Muscle of leg (tissue), 11 donors: ENCODE data around the gene TOMM40. TPM values are rescaled to one million over a fixed set of nuclear protein-coding genes. Genes with fewer than 3 reads are reported as not detected.
"Not testable (repeated sequence)": the region's sequence is repeated elsewhere in the genome, so short reads cannot be mapped to it uniquely, and the experiment has no call there.

Experiments
- DNase-seq: peaks from one replicate; pipeline ENCODE4 v3.0.0; 2013
- H3K27ac ChIP-seq: one replicate; pipeline ENCODE4 v1.5.1; 2013; ENCODE audit warnings: mild to moderate bottlenecking, low read length, control low read depth
- H3K27me3 ChIP-seq: one replicate; pipeline ENCODE4 v1.6.1; 2013; ENCODE audit warnings: low read length; ENCODE audit not compliant: control insufficient read depth, insufficient read depth
- H3K36me3 ChIP-seq: one replicate; pipeline ENCODE4 v1.6.1; 2013; ENCODE audit warnings: low read length; ENCODE audit not compliant: control insufficient read depth, insufficient read depth
- H3K4me1 ChIP-seq: one replicate; pipeline ENCODE4 v1.6.1; 2013; ENCODE audit warnings: low read length; ENCODE audit not compliant: control insufficient read depth, insufficient read depth
- H3K4me3 ChIP-seq: one replicate; pipeline ENCODE4 v1.5.1; 2013; ENCODE audit warnings: low read length, control low read depth
- H3K9me3 ChIP-seq: replicated peaks from 2 replicates; pipeline ENCODE4 v1.6.1; 2013; ENCODE audit warnings: low read depth, low read length; ENCODE audit not compliant: control insufficient read depth
- WGBS: methylation state at CpG from one replicate; pipeline ENCODE4 v1.1.5; 2013; ENCODE audit warnings: missing lambda C conversion rate; ENCODE audit not compliant: insufficient coverage; 5-methylcytosine and 5-hydroxymethylcytosine counted together
- polyA plus RNA-seq, 8 donors: library from polyadenylated mRNA; unstranded; fragments of 120-200 nt; gene quantifications; one replicate each; pipeline versions ENCODE4 v1.2.1 to v1.2.3, GENCODE V29; 2013; ENCODE audit warnings: inconsistent platforms in 1 of 8, low replicate concordance in 1 of 8; ENCODE audit not compliant: insufficient read length in 8 of 8, insufficient read depth in 1 of 8
- total RNA-seq: library from RNA; stranded (reverse); fragments of 120-200 nt; gene quantifications from one replicate; pipeline ENCODE4 v1.2.4, GENCODE V29; 2013

The TOMM40 gene
- total and polyA plus RNA-seq, 9 donors: 24.3 to 41.8 (median 36.6) TPM

DNA sequence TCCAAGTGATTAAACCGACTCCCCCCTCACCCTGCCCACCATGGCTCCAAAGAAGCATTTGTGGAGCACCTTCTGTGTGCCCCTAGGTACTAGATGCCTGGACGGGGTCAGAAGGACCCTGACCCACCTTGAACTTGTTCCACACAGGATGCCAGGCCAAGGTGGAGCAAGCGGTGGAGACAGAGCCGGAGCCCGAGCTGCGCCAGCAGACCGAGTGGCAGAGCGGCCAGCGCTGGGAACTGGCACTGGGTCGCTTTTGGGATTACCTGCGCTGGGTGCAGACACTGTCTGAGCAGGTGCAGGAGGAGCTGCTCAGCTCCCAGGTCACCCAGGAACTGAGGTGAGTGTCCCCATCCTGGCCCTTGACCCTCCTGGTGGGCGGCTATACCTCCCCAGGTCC lies 16.6 kb downstream of the TOMM40 start:
- H3K27me3 ChIP-seq: peaks cover 22% of the 10 kb centered on the region
- no peak overlapping the region for H3K27ac ChIP-seq
- WGBS: 91% methylated on average over 11 of the region's 12 CpGs
- H3K9me3 ChIP-seq: no peaks in the 10 kb centered on the region
- H3K4me3 ChIP-seq: no peak overlapping the region
- H3K36me3 ChIP-seq: peaks cover 7% of the 10 kb centered on the region
- peaks cover 52% of the 10 kb centered on the region for H3K4me1 ChIP-seq
- no peak for DNase-seq

DNA sequence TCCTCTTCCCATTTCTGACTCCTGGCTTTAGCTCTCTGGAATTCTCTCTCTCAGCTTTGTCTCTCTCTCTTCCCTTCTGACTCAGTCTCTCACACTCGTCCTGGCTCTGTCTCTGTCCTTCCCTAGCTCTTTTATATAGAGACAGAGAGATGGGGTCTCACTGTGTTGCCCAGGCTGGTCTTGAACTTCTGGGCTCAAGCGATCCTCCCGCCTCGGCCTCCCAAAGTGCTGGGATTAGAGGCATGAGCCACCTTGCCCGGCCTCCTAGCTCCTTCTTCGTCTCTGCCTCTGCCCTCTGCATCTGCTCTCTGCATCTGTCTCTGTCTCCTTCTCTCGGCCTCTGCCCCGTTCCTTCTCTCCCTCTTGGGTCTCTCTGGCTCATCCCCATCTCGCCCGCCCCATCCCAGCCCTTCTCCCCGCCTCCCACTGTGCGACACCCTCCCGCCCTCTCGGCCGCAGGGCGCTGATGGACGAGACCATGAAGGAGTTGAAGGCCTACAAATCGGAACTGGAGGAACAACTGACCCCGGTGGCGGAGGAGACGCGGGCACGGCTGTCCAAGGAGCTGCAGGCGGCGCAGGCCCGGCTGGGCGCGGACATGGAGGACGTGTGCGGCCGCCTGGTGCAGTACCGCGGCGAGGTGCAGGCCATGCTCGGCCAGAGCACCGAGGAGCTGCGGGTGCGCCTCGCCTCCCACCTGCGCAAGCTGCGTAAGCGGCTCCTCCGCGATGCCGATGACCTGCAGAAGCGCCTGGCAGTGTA lies 17.2 kb downstream of the TOMM40 start:
- H3K4me1 ChIP-seq: peaks cover 59% of the 10 kb centered on the region
- DNase-seq: no peak
- H3K36me3 ChIP-seq: peaks cover under 1% of the 10 kb centered on the region
- H3K27me3 ChIP-seq: peaks cover 22% of the 10 kb centered on the region
- H3K4me3 ChIP-seq: no peak overlapping the region
- H3K27ac ChIP-seq: no peak overlapping the region
- WGBS: 92% methylated on average over 40 of the region's 46 CpGs
- H3K9me3 ChIP-seq: no peaks in the 10 kb centered on the region

DNA sequence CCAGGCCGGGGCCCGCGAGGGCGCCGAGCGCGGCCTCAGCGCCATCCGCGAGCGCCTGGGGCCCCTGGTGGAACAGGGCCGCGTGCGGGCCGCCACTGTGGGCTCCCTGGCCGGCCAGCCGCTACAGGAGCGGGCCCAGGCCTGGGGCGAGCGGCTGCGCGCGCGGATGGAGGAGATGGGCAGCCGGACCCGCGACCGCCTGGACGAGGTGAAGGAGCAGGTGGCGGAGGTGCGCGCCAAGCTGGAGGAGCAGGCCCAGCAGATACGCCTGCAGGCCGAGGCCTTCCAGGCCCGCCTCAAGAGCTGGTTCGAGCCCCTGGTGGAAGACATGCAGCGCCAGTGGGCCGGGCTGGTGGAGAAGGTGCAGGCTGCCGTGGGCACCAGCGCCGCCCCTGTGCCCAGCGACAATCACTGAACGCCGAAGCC lies 17.8 kb downstream of the TOMM40 start:
- Histone ChIP-seq H3K27me3 (peaks cover 22% of the 10 kb centered on the region), H3K9me3 (no peaks in the 10 kb centered on the region), H3K4me3 (no peak overlapping the region), H3K36me3 (no peaks in the 10 kb centered on the region), H3K27ac (no peak overlapping the region), H3K4me1 (peaks cover 61% of the 10 kb centered on the region)
- WGBS: 95% methylated on average over 44 of the region's 44 CpGs
- no peak for DNase-seq

DNA sequence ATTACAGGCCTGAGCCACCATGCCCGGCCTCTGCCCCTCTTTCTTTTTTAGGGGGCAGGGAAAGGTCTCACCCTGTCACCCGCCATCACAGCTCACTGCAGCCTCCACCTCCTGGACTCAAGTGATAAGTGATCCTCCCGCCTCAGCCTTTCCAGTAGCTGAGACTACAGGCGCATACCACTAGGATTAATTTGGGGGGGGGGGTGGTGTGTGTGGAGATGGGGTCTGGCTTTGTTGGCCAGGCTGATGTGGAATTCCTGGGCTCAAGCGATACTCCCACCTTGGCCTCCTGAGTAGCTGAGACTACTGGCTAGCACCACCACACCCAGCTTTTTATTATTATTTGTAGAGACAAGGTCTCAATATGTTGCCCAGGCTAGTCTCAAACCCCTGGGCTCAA lies 18.7 kb downstream of the TOMM40 start:
- Histone ChIP-seq H3K4me3 (no peak overlapping the region), H3K27me3 (peaks cover 17% of the 10 kb centered on the region), H3K9me3 (no peaks in the 10 kb centered on the region), H3K4me1 (peaks cover 63% of the 10 kb centered on the region), H3K36me3 (no peaks in the 10 kb centered on the region), H3K27ac (no peak overlapping the region)
- no CpG with 5 or more reads among the region's 5 CpGs for WGBS
- DNase-seq: no peak

DNA sequence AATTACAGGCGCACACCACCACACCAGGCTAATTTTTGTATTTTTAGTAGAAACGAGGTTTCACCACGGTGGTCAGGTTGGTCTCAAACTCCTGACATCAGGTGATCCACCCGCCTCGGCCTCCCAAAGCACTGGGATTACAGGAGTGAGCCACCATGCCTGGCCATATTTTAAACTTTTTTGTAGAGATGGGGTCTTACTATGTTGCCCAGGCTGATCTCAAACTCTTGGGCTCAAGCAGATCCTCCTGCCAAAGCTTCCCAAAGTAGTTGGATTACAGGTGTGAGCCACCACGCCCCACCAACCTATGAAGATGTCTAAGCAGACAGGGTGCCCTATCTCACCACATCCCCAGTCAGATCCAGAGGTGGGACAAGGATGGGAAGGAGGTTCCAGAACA lies 20.8 kb downstream of the TOMM40 start:
- not testable (repeated sequence) for H3K9me3 ChIP-seq, H3K27me3 ChIP-seq, DNase-seq, H3K4me3 ChIP-seq, H3K36me3 ChIP-seq
- Histone ChIP-seq H3K4me1 (peaks cover 49% of the 10 kb centered on the region), H3K27ac (peak overlapping the region; percentile 55)
- 90% methylated on average over 3 of the region's 6 CpGs for WGBS

DNA sequence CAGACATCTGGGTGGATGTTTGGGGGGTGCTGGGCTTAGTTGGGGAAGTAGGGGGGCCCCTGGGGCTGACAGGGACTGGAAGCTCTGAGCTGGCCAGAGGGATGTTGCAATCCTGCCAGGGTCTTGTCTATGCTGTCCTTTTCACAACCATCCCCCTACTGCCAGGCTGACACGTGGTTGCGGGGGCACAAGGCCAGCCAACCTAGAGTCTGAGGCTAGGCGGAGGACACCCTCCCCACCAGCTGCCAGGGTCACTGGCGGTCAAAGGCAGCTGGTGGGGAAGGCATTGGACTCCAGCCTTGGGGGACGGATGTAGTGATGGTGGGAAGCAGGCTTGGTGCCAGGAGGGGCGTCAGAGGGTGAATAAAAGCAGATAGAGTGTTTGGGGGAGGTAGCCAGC lies 21.8 kb downstream of the TOMM40 start:
- no peaks in the 10 kb centered on the region for H3K27me3 ChIP-seq
- peak overlapping the region; percentile 52 for H3K27ac ChIP-seq
- WGBS: 37% methylated on average over 3 of the region's 6 CpGs
- H3K36me3 ChIP-seq: no peaks in the 10 kb centered on the region
- H3K4me3 ChIP-seq: no peak overlapping the region
- DNase-seq: peak; percentile 90
- H3K9me3 ChIP-seq: no peaks in the 10 kb centered on the region
- peaks cover 49% of the 10 kb centered on the region for H3K4me1 ChIP-seq

DNA sequence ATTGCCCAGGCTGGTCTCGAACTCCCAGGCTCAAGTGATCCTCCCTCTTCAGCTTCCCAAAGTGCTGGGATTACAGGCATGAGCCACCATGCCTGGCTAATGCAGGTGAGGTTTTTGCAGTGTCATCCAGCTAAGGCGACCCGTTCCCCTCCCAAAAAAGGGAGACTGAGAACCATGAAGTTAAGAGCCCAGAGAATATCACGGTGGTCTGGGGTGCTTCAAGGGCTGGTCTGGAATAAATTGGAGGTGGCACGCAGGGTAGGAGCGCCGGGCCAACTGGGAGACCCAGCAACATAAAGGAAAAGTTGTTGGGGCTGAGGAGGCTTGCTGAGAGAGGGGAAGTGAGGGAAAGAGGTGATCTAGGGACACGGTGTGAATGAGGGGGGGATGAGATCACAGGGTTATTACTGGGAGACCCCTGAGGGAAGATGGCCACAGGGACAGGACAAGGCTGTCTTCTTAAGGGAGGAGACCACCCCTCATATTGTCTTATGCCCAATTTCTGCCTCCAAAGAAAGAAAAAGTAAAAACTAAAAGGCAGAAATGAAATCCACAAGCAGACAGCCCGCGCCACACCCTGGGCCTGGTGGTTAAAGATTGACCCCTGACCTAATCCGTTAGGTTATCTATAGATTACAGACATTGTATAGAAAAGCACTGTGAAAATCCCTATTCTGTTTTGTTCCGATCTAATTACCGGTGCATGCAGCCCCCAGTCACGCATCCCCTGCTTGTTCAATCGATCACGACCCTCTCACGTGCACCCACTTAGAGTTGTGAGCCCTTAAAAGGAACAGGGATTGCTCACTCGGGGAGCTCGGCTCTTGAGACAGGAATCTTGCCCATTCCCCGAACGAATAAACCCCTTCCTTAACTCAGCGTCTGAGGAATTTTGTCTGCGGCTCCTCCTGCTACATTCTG lies 22.7 kb downstream of the TOMM40 start:
- not testable (repeated sequence) for H3K4me3 ChIP-seq, H3K36me3 ChIP-seq, H3K9me3 ChIP-seq, H3K27me3 ChIP-seq, H3K27ac ChIP-seq, DNase-seq
- WGBS: 62% methylated on average over 9 of the region's 23 CpGs
- H3K4me1 ChIP-seq: peaks cover 49% of the 10 kb centered on the region

DNA sequence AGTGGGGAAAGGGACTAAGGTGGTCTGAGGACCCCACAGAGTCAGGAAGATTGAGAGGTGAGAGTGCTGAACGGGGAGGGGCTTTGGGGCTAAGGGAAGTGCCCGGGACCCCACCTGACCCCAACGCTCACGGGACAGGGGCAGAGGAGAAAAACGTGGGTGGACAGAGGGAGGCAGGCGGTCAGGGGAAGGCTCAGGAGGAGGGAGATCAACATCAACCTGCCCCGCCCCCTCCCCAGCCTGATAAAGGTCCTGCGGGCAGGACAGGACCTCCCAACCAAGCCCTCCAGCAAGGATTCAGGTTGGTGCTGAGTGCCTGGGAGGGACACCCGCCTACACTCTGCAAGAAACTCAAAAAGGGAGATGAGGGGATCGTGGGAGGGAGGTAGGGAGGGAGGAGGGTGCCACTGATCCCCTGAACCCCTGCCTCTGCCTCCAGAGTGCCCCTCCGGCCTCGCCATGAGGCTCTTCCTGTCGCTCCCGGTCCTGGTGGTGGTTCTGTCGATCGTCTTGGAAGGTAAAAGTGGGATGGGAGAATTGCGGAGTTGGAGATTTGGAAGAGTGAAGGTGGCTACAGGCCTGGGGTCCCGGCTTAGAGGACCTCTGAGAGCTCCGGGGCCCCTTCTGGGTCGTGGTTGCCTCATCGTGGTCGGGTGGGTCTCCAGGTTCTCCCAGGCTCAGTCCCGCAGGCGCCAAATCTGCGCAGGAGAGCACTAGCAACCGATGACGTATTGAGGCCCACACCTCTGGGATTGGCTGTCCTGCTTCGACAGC lies 23.6 kb downstream of the TOMM40 start, which contains the start of gene APOC1:
TSS of gene APOC1 (plus strand) at position 176 of the 774 bp plus-strand sequence. CDS start at position 460, 284 bp downstream.
- Histone ChIP-seq H3K4me1 (peaks cover 48% of the 10 kb centered on the region), H3K4me3 (peak within 1 kb of the TSS; percentile 54)
- H3K27me3 ChIP-seq, H3K36me3 ChIP-seq, H3K9me3 ChIP-seq, H3K27ac ChIP-seq: not testable (repeated sequence)
- peak; percentile 94 for DNase-seq
- 9% methylated on average over 10 of the region's 28 CpGs for WGBS

DNA sequence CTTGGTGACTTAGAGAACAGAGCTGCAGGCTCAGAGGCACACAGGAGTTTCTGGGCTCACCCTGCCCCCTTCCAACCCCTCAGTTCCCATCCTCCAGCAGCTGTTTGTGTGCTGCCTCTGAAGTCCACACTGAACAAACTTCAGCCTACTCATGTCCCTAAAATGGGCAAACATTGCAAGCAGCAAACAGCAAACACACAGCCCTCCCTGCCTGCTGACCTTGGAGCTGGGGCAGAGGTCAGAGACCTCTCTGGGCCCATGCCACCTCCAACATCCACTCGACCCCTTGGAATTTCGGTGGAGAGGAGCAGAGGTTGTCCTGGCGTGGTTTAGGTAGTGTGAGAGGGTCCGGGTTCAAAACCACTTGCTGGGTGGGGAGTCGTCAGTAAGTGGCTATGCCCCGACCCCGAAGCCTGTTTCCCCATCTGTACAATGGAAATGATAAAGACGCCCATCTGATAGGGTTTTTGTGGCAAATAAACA lies 33.2 kb downstream of the TOMM40 start:
- Histone ChIP-seq H3K4me3 (no peak overlapping the region), H3K27me3 (no peaks in the 10 kb centered on the region), H3K9me3 (no peaks in the 10 kb centered on the region), H3K36me3 (no peaks in the 10 kb centered on the region), H3K4me1 (peaks cover 39% of the 10 kb centered on the region), H3K27ac (no peak overlapping the region)
- 100% methylated on average over 1 of the region's 8 CpGs for WGBS
- no peak for DNase-seq
